Activated CD4-positive, alpha-beta T cell treated with anti-CD3 and anti-CD28 coated beads, Interleukin-2, amount 10 ng/mL, durations not matched to agents 7 days and 5 days (primary cell): ENCODE measurements around the gene OSGIN1. TPM values are rescaled to one million over a fixed set of nuclear protein-coding genes. Genes with fewer than 3 reads are reported as not detected.

Source experiments
- CTCF ChIA-PET: fragments of 350-600 bp; sonication (Branson Sonifier 250); formaldehyde crosslinking; loops from one replicate; lab custom pipeline; 2021; ENCODE audit warnings: antibody characterized with exemption; lab: Charles Lee
- POLR2A ChIA-PET: fragments of 350-600 bp; sonication (Branson Sonifier 250); formaldehyde crosslinking; loops from one replicate; lab custom pipeline; 2021; ENCODE audit warnings: antibody characterized with exemption; lab: Charles Lee
- DNase-seq: peaks from one replicate; pipeline ENCODE4 v3.0.0-alpha.2; 2020
- H3K27ac Mint-ChIP-seq: one replicate; pipeline ENCODE4 v1.8.0; 2021; ENCODE audit warnings: mild to moderate bottlenecking, moderate library complexity, mixed read lengths
- H3K27me3 Mint-ChIP-seq: one replicate; pipeline ENCODE4 v1.8.0; 2021; ENCODE audit warnings: mixed read lengths
- H3K36me3 Mint-ChIP-seq: one replicate; pipeline ENCODE4 v1.8.0; 2021; ENCODE audit warnings: low read depth, mixed read lengths
- H3K4me1 Mint-ChIP-seq: one replicate; pipeline ENCODE4 v1.8.0; 2021; ENCODE audit warnings: mixed read lengths
- H3K4me3 Mint-ChIP-seq: one replicate; pipeline ENCODE4 v1.8.0; 2021; ENCODE audit warnings: mild to moderate bottlenecking, moderate library complexity, mixed read lengths
- H3K9me3 Mint-ChIP-seq: one replicate; pipeline ENCODE4 v1.8.0; 2021; ENCODE audit warnings: mixed read lengths
- total RNA-seq, 2 experiments: library from RNA; stranded (reverse); gene quantifications; one replicate each; pipeline ENCODE4 v1.2.3, GENCODE V29; 2021

The OSGIN1 gene
- total RNA-seq, 2 experiments from 2014 or later, result 0.48 to 0.77 TPM

GRCh38 chr16:84015399-84015798 is 62.4 kb downstream of the OSGIN1 start:
- no peak for DNase-seq
- no peak overlapping the region for H3K4me3 Mint-ChIP-seq
- no peaks in the 10 kb centered on the region for H3K27me3 Mint-ChIP-seq
- H3K27ac Mint-ChIP-seq, result no peak overlapping the region
- H3K4me1 Mint-ChIP-seq, result peaks cover 8% of the 10 kb centered on the region
- CTCF ChIA-PET, result no interaction called here
- H3K9me3 Mint-ChIP-seq, result peaks cover 7% of the 10 kb centered on the region
- POLR2A ChIA-PET, result no interaction called here
- H3K36me3 Mint-ChIP-seq, result no peaks in the 10 kb centered on the region

Other genes starting within 250 kb of the OSGIN1 start
- 10 to 100 TPM; 60.9 to 61.1 TPM for gene HSBP1, start 145.3 kb upstream of the OSGIN1 start, total RNA-seq
- gene MLYCD, start 54.1 kb upstream of the OSGIN1 start, total RNA-seq, result 1 to 10 TPM; 5.3 TPM
- gene NECAB2, start 15.0 kb downstream of the OSGIN1 start, total RNA-seq, result not detected
- not detected for gene SLC38A8, start 89.6 kb downstream of the OSGIN1 start, total RNA-seq
- 10 to 100 TPM; 57.3 to 61.9 TPM for gene MBTPS1, start 163.7 kb downstream of the OSGIN1 start, total RNA-seq
- gene HSDL1, start 191.9 kb downstream of the OSGIN1 start, total RNA-seq, result 10 to 100 TPM in 1 of 2 experiments, 1 to 10 TPM in 1; 8.8 to 10.6 TPM
- gene DNAAF1, start 192.1 kb downstream of the OSGIN1 start, total RNA-seq, result under 1 TPM in 1 of 2 experiments, not detected in 1; 0.25 TPM
- 10 to 100 TPM; 52.1 to 60.8 TPM for gene TAF1C, start 233.8 kb downstream of the OSGIN1 start, total RNA-seq
- gene ADAD2, start 237.9 kb downstream of the OSGIN1 start, total RNA-seq, result not detected